DND-41 (cell line): ENCODE results near the gene KRT84.

Source experiments
- CTCF ChIP-seq: IDR thresholded peaks from 2 replicates; pipeline ENCODE4 v1.5.1; 2012; ENCODE audit warnings: borderline replicate concordance, low read length, moderate library complexity, mild to moderate bottlenecking; ENCODE audit not compliant: poor library complexity, severe bottlenecking; ENCODE audit errors: extremely low read depth
- EZH2 ChIP-seq: IDR thresholded peaks from 3 replicates; pipeline ENCODE4 v1.6.1; 2012; ENCODE audit warnings: borderline replicate concordance, low read depth, mild to moderate bottlenecking, moderate library complexity, low read length, inconsistent platforms; ENCODE audit not compliant: severe bottlenecking

GRCh38 chr12:52413782-52414345 lies 28.4 kb upstream of the KRT84 start:
- TF ChIP-seq CTCF = peak; percentile 25
- TF ChIP-seq EZH2 = no peak
